GM12878 (cell line): ENCODE measurements around the gene PTCRA. TPM values are rescaled to one million over a fixed set of nuclear protein-coding genes. Genes with fewer than 3 reads are reported as not detected.

ENCODE experiments used
- ATF3 ChIP-seq: IDR thresholded peaks from 2 replicates; pipeline ENCODE4 v1.6.1; 2011; ENCODE audit warnings: low read depth, mild to moderate bottlenecking, low read length, moderate library complexity, borderline replicate concordance; ENCODE audit errors: extremely low read depth
- CBX5 ChIP-seq: sonication (generic); IDR thresholded peaks from 2 replicates; pipeline ENCODE4 v1.6.1; 2016; ENCODE audit warnings: low read depth, moderate library complexity, mild to moderate bottlenecking, inconsistent platforms
- CREB1 ChIP-seq: IDR thresholded peaks from 2 replicates; pipeline ENCODE4 v1.6.1; 2012; ENCODE audit warnings: low read depth, mild to moderate bottlenecking, inconsistent platforms
- CREM ChIP-seq: IDR thresholded peaks from 2 replicates; pipeline ENCODE4 v1.6.1; 2014; ENCODE audit warnings: antibody characterized with exemption, low read depth
- HDGF ChIP-seq: fragments of 450-650 bp; IDR thresholded peaks from 2 replicates; pipeline ENCODE4 v1.6.1; 2016; ENCODE audit warnings: antibody characterized with exemption
- KAT2A ChIP-seq: conservative IDR thresholded peaks from 2 replicates; pipeline ENCODE4 v1.6.1; 2011; ENCODE audit warnings: low read depth, low read length; ENCODE audit not compliant: control insufficient read depth
- KLF5 ChIP-seq: fragments of 450-650 bp; IDR thresholded peaks from 2 replicates; pipeline ENCODE4 v1.6.1; 2014; ENCODE audit warnings: mild to moderate bottlenecking; ENCODE audit not compliant: partially characterized antibody
- MAX ChIP-seq: IDR thresholded peaks from 2 replicates; pipeline ENCODE4 v1.6.1; 2012; ENCODE audit warnings: low read depth, low read length, improper control_type of control experiment
- MEF2B ChIP-seq: fragments of 450-650 bp; IDR thresholded peaks from 2 replicates; pipeline ENCODE4 v1.6.1; 2018; ENCODE audit warnings: mild to moderate bottlenecking, moderate library complexity; ENCODE audit not compliant: partially characterized antibody, poor library complexity, severe bottlenecking
- MLLT1 ChIP-seq: fragments of 450-650 bp; IDR thresholded peaks from 2 replicates; pipeline ENCODE4 v1.6.1; 2016; ENCODE audit warnings: mild to moderate bottlenecking
- POLR2A ChIP-seq: IDR thresholded peaks from 2 replicates; pipeline ENCODE4 v1.6.1; 2011; ENCODE audit warnings: low read depth, mild to moderate bottlenecking, low read length
- RAD51 ChIP-seq: fragments of 450-650 bp; IDR thresholded peaks from 2 replicates; pipeline ENCODE4 v1.6.1; 2016; ENCODE audit warnings: moderate library complexity, mild to moderate bottlenecking, inconsistent platforms
- SIN3A ChIP-seq: IDR thresholded peaks from 2 replicates; pipeline ENCODE4 v1.6.1; 2012; ENCODE audit warnings: low read depth, low read length, improper control_type of control experiment
- SMAD5 ChIP-seq: IDR thresholded peaks from 2 replicates; pipeline ENCODE4 v1.6.1; 2016; ENCODE audit warnings: antibody characterized with exemption, low read depth
- SP1 ChIP-seq: IDR thresholded peaks from one replicate; pipeline ENCODE4 v1.6.1; 2011; ENCODE audit warnings: low read depth, low read length
- SPI1 ChIP-seq: IDR thresholded peaks from 2 replicates; pipeline ENCODE4 v1.6.1; 2011; ENCODE audit warnings: low read depth, mild to moderate bottlenecking, low read length, moderate library complexity, borderline replicate concordance; ENCODE audit not compliant: insufficient read depth
- SREBF1 ChIP-seq: IDR thresholded peaks from 2 replicates; pipeline ENCODE4 v1.6.1; 2012; ENCODE audit warnings: mild to moderate bottlenecking, low read length
- SREBF2 ChIP-seq: IDR thresholded peaks from 2 replicates; pipeline ENCODE4 v1.6.1; 2012; ENCODE audit warnings: mild to moderate bottlenecking, low read length
- TARDBP ChIP-seq: IDR thresholded peaks from 2 replicates; pipeline ENCODE4 v1.6.1; 2016; ENCODE audit warnings: borderline replicate concordance
- ZNF207 ChIP-seq: fragments of 450-650 bp; IDR thresholded peaks from 2 replicates; pipeline ENCODE4 v1.6.1; 2014; ENCODE audit warnings: antibody characterized with exemption, mild to moderate bottlenecking, borderline replicate concordance
- ZNF687 ChIP-seq: fragments of 450-650 bp; IDR thresholded peaks from 2 replicates; pipeline ENCODE4 v1.6.1; 2017; ENCODE audit warnings: mild to moderate bottlenecking, moderate library complexity
- ZSCAN29 ChIP-seq: fragments of 450-650 bp; IDR thresholded peaks from 2 replicates; pipeline ENCODE4 v1.6.1; 2017; ENCODE audit warnings: mild to moderate bottlenecking, moderate library complexity
- ZZZ3 ChIP-seq: IDR thresholded peaks from 2 replicates; pipeline ENCODE4 v1.6.1; 2011; ENCODE audit warnings: low read depth; ENCODE audit not compliant: control insufficient read depth, insufficient read length
- polyA plus RNA-seq, 11 experiments: library from polyadenylated mRNA; depleted of rRNA in 4 of 11; unstranded in 6 of 11; stranded (reverse) in 5 of 11; fragments of >200 nt; fragmentation: Nextera tagmentation in 4 of 11; fragmentation: Illumina TruSeq in 1 of 11; extraction: Ambion mirVana in 4 of 11; extraction: Trizol in 1 of 11; gene quantifications; 1 replicate in 1 of 11; 2 replicates in 10 of 11; pipeline versions ENCODE4 v1.2.1 to v1.2.3, GENCODE V29; 2011 to 2016; ENCODE audit warnings: inconsistent platforms in 2 of 11, missing spikeins in 2 of 11, low read depth in 1 of 11
- total RNA-seq, 4 experiments: library from RNA; depleted of rRNA in 3 of 4; stranded (reverse); fragments of >200 nt in 3 of 4; fragmentation: Illumina TruSeq in 1 of 4; extraction: Trizol in 1 of 4; gene quantifications; 2 replicates each; pipeline versions ENCODE4 v1.2.1 to v1.2.3, GENCODE V29; 2013 to 2021

Gene PTCRA
- total and polyA plus RNA-seq, 10 of the 15 experiments (the other 5 are each of a cell fraction or from before 2014, with no cell fraction given): 0.10 to 1.1 (median 0.19) TPM; not detected in 4

- TF ChIP-seq ZNF687 (no peak; the same call in 1 of the 2 replicates), TARDBP (no peak; the same call in 1 of the 2 replicates), RAD51 (peak; percentile 78), SREBF2 (no peak), KLF5 (peak; percentile 6), ATF3 (0 out of 2 replicates have a peak, but pooled peaks have one; percentile 18), SREBF1 (no peak; the same call in 1 of the 2 replicates), MLLT1 (no peak), CBX5 (no peak), ZSCAN29 (no peak), MAX (peak; percentile 96), HDGF (peak; percentile 52; the same call in 1 of the 2 replicates), KAT2A (no peak), SP1 (peak; percentile 97), MEF2B (no peak), SPI1 (no peak), POLR2A (peak; percentile 87), CREM (peak; percentile 77; the same call in 1 of the 2 replicates), CREB1 (peak; percentile 82), ZNF207 (0 out of 2 replicates have a peak, but pooled peaks have one; percentile 32), SMAD5 (no peak; the same call in none of the 2 replicates), ZZZ3 (no peak), SIN3A (no peak; the same call in none of the 2 replicates)
Observed at GRCh38 chr6:42928986-42929820, 13.3 kb downstream of the PTCRA start, which contains the start of gene CNPY3 (continued).
